Activated CD8-positive, alpha-beta memory T cell treated with anti-CD3 and anti-CD28 coated beads, Interleukin-2, amount 50 U/mL, for 1 hour (primary cell): ENCODE measurements around the gene MFSD2A.
"Not testable (repeated sequence)": the region's sequence is repeated elsewhere in the genome, so short reads cannot be mapped to it uniquely, and the experiment has no call there.

Experiments used
- DNase-seq: peaks from one replicate; pipeline ENCODE4 v3.0.0-alpha.2; 2020; ENCODE audit errors: extremely low read depth

Gene MFSD2A

DNA sequence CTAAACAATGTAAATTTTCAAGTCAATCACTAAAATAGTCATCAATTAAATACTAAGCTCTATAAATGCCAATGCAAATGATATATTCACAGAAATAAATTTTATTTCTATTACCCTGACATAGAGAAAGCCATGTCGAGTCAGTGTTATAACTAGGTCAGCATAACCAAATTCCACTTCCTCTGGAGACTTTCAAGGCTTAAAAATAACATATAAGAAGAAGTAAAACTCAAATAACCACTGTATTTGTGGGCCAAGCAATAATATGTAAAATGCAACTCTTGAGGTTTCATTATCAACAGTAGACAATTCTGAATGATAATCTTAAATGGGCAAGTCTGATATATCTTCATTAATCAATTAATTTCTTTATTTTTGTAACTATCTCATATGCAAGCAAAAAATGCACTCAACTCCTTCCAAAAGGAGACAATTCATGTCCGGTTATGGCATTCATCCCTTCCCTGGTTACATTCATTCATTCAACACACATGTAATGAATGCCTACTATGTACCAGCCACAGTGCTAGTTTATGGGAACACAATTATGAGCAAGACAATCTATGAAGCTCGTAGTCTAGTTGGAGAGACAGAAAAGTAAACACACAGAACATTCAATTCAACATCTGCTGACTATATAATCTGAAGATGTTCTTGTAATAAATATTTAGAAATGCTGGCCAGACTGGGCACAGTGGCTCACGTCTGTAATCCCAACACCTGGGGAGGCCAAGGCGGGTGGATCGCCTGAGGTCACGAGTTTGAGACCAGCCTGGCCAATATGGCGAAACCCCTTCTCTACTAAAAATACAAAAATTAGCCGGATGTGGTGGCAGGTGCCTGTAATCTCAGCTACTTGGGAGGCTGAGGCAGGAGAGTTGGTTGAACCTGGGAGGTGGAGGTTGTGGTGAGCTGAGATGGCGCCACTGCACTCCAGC lies 48.5 kb downstream of the MFSD2A start:
- DNase-seq, result no peak

- DNase-seq, result no peak
Observed at GRCh38 chr1:40004857-40005256, 49.9 kb downstream of the MFSD2A start.

DNA sequence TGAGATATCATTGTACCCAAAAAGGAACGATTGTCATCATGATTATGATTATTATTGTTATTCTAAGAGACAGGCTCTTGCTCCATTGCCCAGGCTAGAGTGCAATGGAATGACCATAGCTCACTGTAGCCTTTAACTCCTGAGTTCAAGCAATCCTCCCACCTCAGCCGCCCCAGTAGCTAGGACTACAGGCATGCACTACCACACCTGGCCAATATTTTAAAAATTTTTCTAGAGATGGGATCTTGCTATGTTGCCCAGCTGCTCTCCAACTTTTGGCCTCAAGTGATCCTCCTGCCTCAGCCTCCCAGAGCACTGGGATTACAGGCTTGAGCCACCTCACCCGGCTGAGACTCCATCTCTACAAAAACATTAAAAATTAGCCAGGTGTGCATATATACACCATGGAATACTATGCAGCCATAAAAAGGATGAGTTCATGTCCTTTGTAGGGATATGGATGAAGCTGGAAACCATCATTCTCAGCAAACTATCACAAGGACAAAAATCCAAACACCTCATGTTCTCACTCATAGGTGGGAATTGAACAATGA lies 52.6 kb downstream of the MFSD2A start:
- DNase-seq, result not testable (repeated sequence)

- no peak for DNase-seq
Observed at GRCh38 chr1:40011198-40011597, 56.3 kb downstream of the MFSD2A start.

GRCh38 chr1:40014253-40014706 lies 59.3 kb downstream of the MFSD2A start:
- no peak for DNase-seq

DNA sequence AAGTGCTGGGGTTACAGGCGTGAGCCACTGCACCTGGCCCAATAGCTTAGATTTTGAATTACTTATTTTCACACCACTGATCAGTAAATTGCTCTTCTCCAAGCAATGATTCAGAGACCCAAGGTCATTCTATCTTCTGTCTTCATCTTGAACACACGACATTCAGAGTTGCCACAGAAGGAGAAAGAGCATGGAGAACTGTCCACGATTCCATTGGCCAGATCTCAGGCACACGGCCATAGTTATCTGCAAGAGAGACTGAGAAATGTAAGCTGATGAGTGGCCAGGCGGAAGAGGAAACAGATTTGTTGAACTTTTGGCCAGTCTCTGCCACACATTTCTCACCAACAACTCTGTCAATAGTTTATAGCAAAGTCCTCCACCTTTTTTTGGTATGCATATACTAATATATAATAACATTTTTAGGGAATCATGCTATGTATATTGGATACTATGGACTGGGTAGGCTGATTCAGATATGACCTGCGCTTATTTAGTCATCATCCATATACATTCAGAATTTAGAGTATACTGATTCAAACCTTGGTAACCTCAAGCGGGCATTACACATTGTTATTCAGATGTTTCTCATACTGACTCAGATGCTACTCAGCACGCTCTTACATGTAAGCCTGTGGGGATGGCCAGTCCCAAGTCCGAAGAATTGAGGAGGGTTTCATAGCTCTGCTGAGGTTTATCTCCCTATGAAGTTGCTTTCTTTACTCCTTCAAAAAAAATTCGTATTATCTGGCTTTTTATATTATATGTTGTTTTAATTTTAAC lies 60.1 kb downstream of the MFSD2A start:
- DNase-seq, result no peak

GRCh38 chr1:40017951-40018575 lies 63.1 kb downstream of the MFSD2A start:
- no peak for DNase-seq
